DOHH2 (cell line): ENCODE measurements around the gene TSC1.

Experiments
- H3F3A ChIP-seq: fragments of 200-600 bp; sonication (generic), shearing (Covaris generic); 2 replicates; pipeline ENCODE4 v1.6.0; 2016; ENCODE audit warnings: antibody characterized with exemption, mild to moderate bottlenecking; ENCODE audit not compliant: control insufficient read depth, insufficient read depth
- H3K27ac ChIP-seq: fragments of 200-600 bp; sonication (generic); 2 replicates; pipeline ENCODE4 v1.5.1; 2014; ENCODE audit warnings: low read depth, mild to moderate bottlenecking, low read length, moderate library complexity
- H3K27me3 ChIP-seq: fragments of 200-600 bp; sonication (generic); 2 replicates; pipeline ENCODE4 v1.6.1; 2014; ENCODE audit warnings: mild to moderate bottlenecking, low read length, mixed read lengths; ENCODE audit not compliant: control insufficient read depth
- H3K36me3 ChIP-seq: fragments of 200-600 bp; sonication (generic); 2 replicates; pipeline ENCODE4 v1.6.1; 2014; ENCODE audit warnings: mild to moderate bottlenecking, low read length, moderate library complexity, mixed read lengths; ENCODE audit not compliant: control insufficient read depth
- H3K4me1 ChIP-seq: fragments of 200-600 bp; sonication (generic); 2 replicates; pipeline ENCODE4 v1.6.1; 2014; ENCODE audit warnings: mild to moderate bottlenecking, low read length, mixed read lengths; ENCODE audit not compliant: control insufficient read depth
- H3K4me2 ChIP-seq: fragments of 200-600 bp; sonication (generic); 2 replicates; pipeline ENCODE4 v1.6.0; 2014; ENCODE audit warnings: mild to moderate bottlenecking, low read length, moderate library complexity
- H3K4me3 ChIP-seq: fragments of 200-600 bp; sonication (generic); 2 replicates; pipeline ENCODE4 v1.5.1; 2014; ENCODE audit warnings: mild to moderate bottlenecking, low read length, mixed read lengths
- H3K79me2 ChIP-seq: fragments of 200-600 bp; sonication (generic); 2 replicates; pipeline ENCODE4 v1.6.1; 2014; ENCODE audit warnings: mild to moderate bottlenecking, low read length, mixed read lengths; ENCODE audit not compliant: control insufficient read depth
- H3K9me2 ChIP-seq: fragments of 200-600 bp; sonication (generic); replicated peaks from 2 replicates; pipeline ENCODE4 v1.6.1; 2014; ENCODE audit warnings: mild to moderate bottlenecking, low read length, mixed read lengths; ENCODE audit not compliant: control insufficient read depth
- H3K9me3 ChIP-seq: fragments of 200-600 bp; sonication (generic); 2 replicates; pipeline ENCODE4 v1.6.1; 2014; ENCODE audit warnings: antibody characterized with exemption, low read length, mixed read lengths; ENCODE audit not compliant: control insufficient read depth, insufficient read depth
- H4K20me1 ChIP-seq: fragments of 200-600 bp; sonication (generic); 2 replicates; pipeline ENCODE4 v1.6.0; 2014; ENCODE audit warnings: low read depth, mild to moderate bottlenecking, antibody characterized with exemption, low read length, moderate library complexity; ENCODE audit not compliant: control insufficient read depth, insufficient read depth
- CTCF ChIP-seq: fragments of 200-600 bp; sonication (generic); IDR thresholded peaks from one replicate; pipeline ENCODE4 v1.5.1; 2014; ENCODE audit warnings: antibody characterized with exemption, mild to moderate bottlenecking, low read depth, low read length; ENCODE audit not compliant: poor library complexity, severe bottlenecking
- EZH2phosphoT487 ChIP-seq: fragments of 200-600 bp; sonication (generic); IDR thresholded peaks from 2 replicates; pipeline ENCODE4 v1.6.1; 2017; ENCODE audit warnings: borderline replicate concordance, mild to moderate bottlenecking, antibody characterized with exemption, low read length, moderate library complexity, mixed read lengths

TSC1 gene

DNA sequence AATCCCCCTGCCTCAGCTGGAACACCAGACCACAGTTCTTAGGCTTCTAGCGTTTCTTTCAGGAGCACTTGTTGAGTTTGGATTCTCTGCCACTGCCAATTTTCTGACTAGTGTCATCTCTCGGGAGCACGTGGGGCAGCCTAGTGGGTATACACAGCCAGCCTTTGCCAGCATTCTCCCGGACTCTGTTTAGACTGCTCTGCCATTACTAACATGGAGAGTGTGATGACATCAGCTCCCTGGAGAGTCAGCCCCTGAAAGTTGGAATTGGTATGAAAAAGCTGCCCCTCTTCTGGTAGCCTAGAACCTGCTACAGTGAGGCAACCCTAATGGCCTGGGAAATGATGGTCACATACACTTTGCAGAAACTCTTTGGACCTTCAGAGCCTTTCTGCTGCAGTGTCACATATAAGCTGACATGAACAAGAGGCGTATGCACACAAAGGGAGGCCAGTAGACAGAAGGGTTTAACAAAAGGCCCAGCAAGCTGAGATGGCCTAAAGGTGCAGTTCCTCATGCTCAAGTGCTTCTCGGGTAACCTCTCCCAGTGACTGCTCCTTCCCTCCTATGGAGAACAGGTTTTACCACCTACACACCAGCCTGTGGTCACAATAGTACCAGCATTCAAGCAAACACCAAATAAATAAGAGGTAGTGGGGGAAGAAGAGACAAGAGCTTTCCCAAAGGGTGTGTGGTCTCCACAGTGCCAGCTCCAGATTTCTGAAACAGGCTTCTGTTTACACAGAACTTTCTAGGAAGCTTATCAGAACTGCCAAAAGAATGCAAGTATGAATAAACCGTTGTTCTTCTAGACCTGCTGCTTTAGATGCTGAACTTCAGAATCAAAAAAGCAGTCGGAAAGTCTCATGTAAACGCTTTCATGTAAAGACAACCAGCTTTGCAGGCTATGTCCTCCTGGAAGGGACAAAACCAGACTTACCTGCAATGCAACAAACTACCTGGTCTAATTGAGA lies 49.3 kb downstream of the TSC1 start:
- no peaks in the 10 kb centered on the region for H3K9me3 ChIP-seq
- peaks cover 9% of the 10 kb centered on the region for H3F3A ChIP-seq
- TF ChIP-seq EZH2phosphoT487 (no peak), CTCF (no peak)
- no peak overlapping the region for H3K27ac ChIP-seq
- H4K20me1 ChIP-seq = no peaks in the 10 kb centered on the region
- H3K27me3 ChIP-seq = no peaks in the 10 kb centered on the region
- H3K4me3 ChIP-seq = no peak overlapping the region
- H3K36me3 ChIP-seq = peaks cover 58% of the 10 kb centered on the region
- H3K4me1 ChIP-seq = no peaks in the 10 kb centered on the region
- no peaks in the 10 kb centered on the region for H3K9me2 ChIP-seq
- H3K4me2 ChIP-seq = no peak overlapping the region
- no peaks in the 10 kb centered on the region for H3K79me2 ChIP-seq

GRCh38 chr9:132894346-132894745 lies 50.1 kb downstream of the TSC1 start:
- peaks cover 12% of the 10 kb centered on the region for H3F3A ChIP-seq
- no peaks in the 10 kb centered on the region for H4K20me1 ChIP-seq
- H3K79me2 ChIP-seq = no peaks in the 10 kb centered on the region
- H3K27me3 ChIP-seq = no peaks in the 10 kb centered on the region
- no peak overlapping the region for H3K4me3 ChIP-seq
- no peak overlapping the region for H3K4me2 ChIP-seq
- H3K4me1 ChIP-seq = peaks cover 7% of the 10 kb centered on the region
- TF ChIP-seq EZH2phosphoT487 = no peak
- no peak for TF ChIP-seq CTCF
- no peaks in the 10 kb centered on the region for H3K9me3 ChIP-seq
- H3K36me3 ChIP-seq = peaks cover 50% of the 10 kb centered on the region
- H3K27ac ChIP-seq = no peak overlapping the region
- H3K9me2 ChIP-seq = no peaks in the 10 kb centered on the region

- Histone ChIP-seq H3K9me2 (no peaks in the 10 kb centered on the region), H3K36me3 (peaks cover 31% of the 10 kb centered on the region), H3K4me3 (no peak overlapping the region), H3F3A (peaks cover 12% of the 10 kb centered on the region), H3K4me2 (no peak overlapping the region), H3K9me3 (no peaks in the 10 kb centered on the region), H3K27ac (no peak overlapping the region), H4K20me1 (0 out of 2 replicates have a peak, but pooled peaks cover 2% of the 10 kb centered on the region), H3K4me1 (peaks cover 26% of the 10 kb centered on the region), H3K27me3 (no peaks in the 10 kb centered on the region), H3K79me2 (no peaks in the 10 kb centered on the region)
- TF ChIP-seq CTCF (no peak), EZH2phosphoT487 (no peak)
Measured at GRCh38 chr9:132892400-132892799, 52.0 kb downstream of the TSC1 start.
